WI38 (cell line): ENCODE results near the gene TMEM165.
"Not testable (repeated sequence)": the region's sequence is repeated elsewhere in the genome, so short reads cannot be mapped to it uniquely, and the experiment has no call there.

Experiments
- H3K4me3 ChIP-seq: 2 replicates; pipeline ENCODE4 v1.5.1; 2011; ENCODE audit warnings: low read depth, mild to moderate bottlenecking, control low read depth, low read length
- CTCF ChIP-seq: IDR thresholded peaks from 2 replicates; pipeline ENCODE4 v1.5.1; 2012; ENCODE audit warnings: low read depth, mild to moderate bottlenecking, control low read depth, low read length

TMEM165 gene

GRCh38 chr4:55352726-55353125 is 43.0 kb upstream of the TMEM165 start:
- H3K4me3 ChIP-seq, result no peak overlapping the region
- TF ChIP-seq CTCF, result no peak

- not testable (repeated sequence) for H3K4me3 ChIP-seq
Measured at GRCh38 chr4:55353228-55353747, 42.5 kb upstream of the TMEM165 start.

GRCh38 chr4:55354648-55355047 is 41.1 kb upstream of the TMEM165 start:
- H3K4me3 ChIP-seq, result no peak overlapping the region
- TF ChIP-seq CTCF, result no peak

- TF ChIP-seq CTCF, result no peak
- no peak overlapping the region for H3K4me3 ChIP-seq
Measured at GRCh38 chr4:55355555-55355954, 40.2 kb upstream of the TMEM165 start.

- no peak overlapping the region for H3K4me3 ChIP-seq
- TF ChIP-seq CTCF, result no peak
Measured at GRCh38 chr4:55356991-55357461, 38.7 kb upstream of the TMEM165 start.

- no peak for TF ChIP-seq CTCF
- no peak overlapping the region for H3K4me3 ChIP-seq
Measured at GRCh38 chr4:55358246-55358645, 37.5 kb upstream of the TMEM165 start.

- TF ChIP-seq CTCF, result no peak
- no peak overlapping the region for H3K4me3 ChIP-seq
Measured at GRCh38 chr4:55358668-55359067, 37.1 kb upstream of the TMEM165 start.

- no peak for TF ChIP-seq CTCF
- H3K4me3 ChIP-seq, result no peak overlapping the region
Measured at GRCh38 chr4:55359397-55359916, 36.3 kb upstream of the TMEM165 start.

GRCh38 chr4:55362938-55363337 is 32.8 kb upstream of the TMEM165 start:
- not testable (repeated sequence) for H3K4me3 ChIP-seq
